Keratinocyte (primary cell): Measurements from ENCODE around the gene CCR9. TPM values are rescaled to one million over a fixed set of nuclear protein-coding genes. Genes with fewer than 3 reads are reported as not detected.

ENCODE experiments used
- DNase-seq: peaks from one replicate; pipeline ENCODE4 v3.0.0-alpha.2; 2011; ENCODE audit warnings: low read depth, missing footprints, low spot score
- FAIRE-seq: peaks from 2 replicates; lab custom pipeline; 2011; peaks lifted over from hg19 to GRCh38; lab: Jason Lieb, UNC
- H2AFZ ChIP-seq: 2 replicates; pipeline ENCODE4 v1.6.0; 2012; ENCODE audit warnings: low read length, control low read depth, inconsistent platforms; ENCODE audit not compliant: control insufficient read depth
- H3K27ac ChIP-seq: 2 replicates; pipeline ENCODE4 v1.5.1; 2011; ENCODE audit warnings: low read length; ENCODE audit not compliant: control insufficient read depth, insufficient read depth
- H3K27me3 ChIP-seq: 3 replicates; pipeline ENCODE4 v1.6.0; 2011; ENCODE audit warnings: low read length; ENCODE audit not compliant: control insufficient read depth, insufficient read depth; ENCODE audit errors: extremely low read depth
- H3K36me3 ChIP-seq, 2 experiments: 2 replicates in 1 of 2; 3 replicates in 1 of 2; pipeline ENCODE4 v1.5.1; 2011; ENCODE audit warnings: low read length in 2 of 2, mild to moderate bottlenecking in 1 of 2; ENCODE audit not compliant: control insufficient read depth in 2 of 2, insufficient read depth in 2 of 2; ENCODE audit errors: extremely low read depth in 1 of 2
- H3K4me1 ChIP-seq: 3 replicates; pipeline ENCODE4 v1.5.1; 2011; ENCODE audit warnings: low read length; ENCODE audit not compliant: control insufficient read depth, insufficient read depth; ENCODE audit errors: extremely low read depth
- H3K4me2 ChIP-seq: 3 replicates; pipeline ENCODE4 v1.6.0; 2011; ENCODE audit warnings: low read depth, low read length; ENCODE audit not compliant: control insufficient read depth, insufficient read depth; ENCODE audit errors: extremely low read depth
- H3K4me3 ChIP-seq, 3 experiments: fragments of 200-600 bp in 1 of 3; sonication (generic) in 1 of 3; 2 replicates in 2 of 3; 3 replicates in 1 of 3; pipeline ENCODE4 v1.5.1; 2011 to 2016; ENCODE audit warnings: low read length in 3 of 3, mild to moderate bottlenecking in 3 of 3, control low read depth in 2 of 3, inconsistent platforms in 1 of 3, low read depth in 1 of 3, mixed read lengths in 1 of 3, mixed run types in 1 of 3, moderate library complexity in 1 of 3; ENCODE audit not compliant: control insufficient read depth in 2 of 3, insufficient read depth in 2 of 3; ENCODE audit errors: extremely low read depth in 1 of 3
- H3K79me2 ChIP-seq: 2 replicates; pipeline ENCODE4 v1.6.0; 2012; ENCODE audit warnings: low read length; ENCODE audit not compliant: control insufficient read depth, insufficient read depth
- H3K9ac ChIP-seq: 3 replicates; pipeline ENCODE4 v1.6.0; 2011; ENCODE audit warnings: low read length; ENCODE audit not compliant: control insufficient read depth, insufficient read depth; ENCODE audit errors: extremely low read depth
- H3K9me1 ChIP-seq: 3 replicates; pipeline ENCODE4 v1.6.0; 2011; ENCODE audit warnings: low read length; ENCODE audit not compliant: control insufficient read depth, insufficient read depth; ENCODE audit errors: extremely low read depth
- H3K9me3 ChIP-seq: 2 replicates; pipeline ENCODE4 v1.5.1; 2012; ENCODE audit warnings: low read depth, low read length; ENCODE audit not compliant: control insufficient read depth
- H4K20me1 ChIP-seq: 3 replicates; pipeline ENCODE4 v1.6.0; 2011; ENCODE audit warnings: low read length; ENCODE audit not compliant: control insufficient read depth, insufficient read depth; ENCODE audit errors: extremely low read depth
- EZH2 ChIP-seq: IDR thresholded peaks from one replicate; pipeline ENCODE4 v1.6.1; 2012; ENCODE audit warnings: inconsistent platforms, mild to moderate bottlenecking, low read length, moderate library complexity
- dilution Hi-C: fragments of 300-500 bp; cut with MboI; formaldehyde crosslinking; loops from one replicate; pipeline ENCODE4 v1.7.0; 2020; ENCODE audit warnings: low sequenced_read_pairs; ENCODE audit not compliant: extremely low pct_ligation_motif_present
- polyA plus RNA-seq, 5 experiments: library from polyadenylated mRNA; depleted of rRNA in 3 of 5; stranded (reverse) in 3 of 5; stranded (forward) in 1 of 5; unstranded in 1 of 5; fragments of >200 nt; gene quantifications; 1 replicate in 1 of 5; 2 replicates in 3 of 5; 3 replicates in 1 of 5; pipeline versions ENCODE4 v1.2.1 to v1.2.3, GENCODE V29; 2011 to 2012; ENCODE audit warnings: missing spikeins in 2 of 5, low read depth in 1 of 5, low replicate concordance in 1 of 5
- TF ChIP-seq, protein P1 (sequence below), 3 experiments: IDR thresholded peaks in 1 of 3; conservative IDR thresholded peaks in 1 of 3; optimal IDR thresholded peaks in 1 of 3; 2 replicates in 2 of 3; 3 replicates in 1 of 3; pipeline versions ENCODE3 to v1.5.1; 2011; ENCODE audit warnings: low read length in 3 of 3, mild to moderate bottlenecking in 3 of 3, moderate library complexity in 2 of 3, control low read depth in 1 of 3, inconsistent platforms in 1 of 3; ENCODE audit not compliant: insufficient read depth in 2 of 3; ENCODE audit errors: extremely low read depth in 1 of 3

Gene CCR9
- polyA plus RNA-seq, 1 donor (not counting 4 experiments of a cell fraction or from before 2014, with no cell fraction given): not detected

DNA sequence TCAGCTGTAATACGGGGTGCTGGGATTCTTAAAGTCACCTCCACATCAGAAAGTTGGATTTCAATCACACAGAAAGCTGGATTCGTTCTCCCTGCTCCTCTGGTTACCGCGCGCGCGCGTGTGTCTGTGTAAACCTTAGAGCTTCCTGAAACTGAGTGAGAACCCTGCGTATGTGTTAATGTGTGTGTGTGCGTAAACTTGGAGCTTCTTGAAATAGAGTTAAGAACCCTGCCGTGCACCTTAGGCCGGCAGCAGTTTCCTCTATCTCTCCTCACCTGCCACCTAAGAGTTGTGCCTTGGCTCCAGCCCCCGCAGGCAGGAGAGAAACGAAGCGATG is 45.0 kb upstream of the CCR9 start:
- Histone ChIP-seq H3K9me3 (no peaks in the 10 kb centered on the region), H3K36me3 (no peaks in the 10 kb centered on the region), H3K4me1 (peaks cover 7% of the 10 kb centered on the region), H3K79me2 (no peaks in the 10 kb centered on the region), H3K27ac (peak overlapping the region; percentile 83), H2AFZ (peak overlapping the region; percentile 85), H3K9me1 (no peaks in the 10 kb centered on the region), H4K20me1 (no peaks in the 10 kb centered on the region), H3K4me3 (peak overlapping the region; percentile 81 to 90 (median 86)), H3K27me3 (no peaks in the 10 kb centered on the region), H3K4me2 (peak overlapping the region; percentile 94), H3K9ac (peak overlapping the region; percentile 87)
- TF ChIP-seq EZH2: no peak
- no peak for DNase-seq
- no peak for FAIRE-seq
- dilution Hi-C loops: no loop called here

DNA sequence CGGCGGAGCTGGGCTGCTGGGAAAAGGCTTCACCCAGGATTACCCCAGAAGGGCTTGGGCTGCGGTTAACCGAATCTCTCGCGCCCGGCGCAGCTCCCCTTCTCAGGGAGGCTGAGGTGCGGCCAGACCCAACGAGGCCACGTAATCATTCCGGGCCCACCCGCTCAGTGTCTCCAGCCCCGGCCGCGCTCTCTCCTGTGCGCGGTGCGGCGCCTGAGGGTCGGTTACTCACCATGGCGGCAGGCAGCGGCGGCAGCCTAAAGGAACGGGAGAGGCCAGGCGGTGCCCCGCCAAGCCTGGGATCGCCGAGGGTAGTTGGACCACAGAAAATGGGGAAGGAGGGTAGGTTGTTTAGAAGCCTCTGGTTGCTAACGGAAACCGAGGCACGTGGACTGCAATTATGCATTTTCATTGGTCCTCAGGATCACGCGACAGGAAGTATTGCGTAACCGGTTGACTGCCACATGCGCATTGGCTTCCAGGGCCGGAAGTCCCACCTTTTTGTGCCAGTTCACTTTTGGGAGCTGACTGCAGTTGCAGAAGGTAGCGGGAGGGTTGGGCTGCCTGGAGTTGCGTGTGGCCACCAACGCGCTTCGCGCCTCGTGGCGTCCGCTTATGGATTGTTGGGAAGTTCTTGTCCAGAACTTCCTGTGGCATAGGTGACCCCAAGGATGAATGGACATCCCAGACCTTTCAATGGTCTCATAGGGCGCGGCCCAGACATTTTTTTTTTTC is 44.4 kb upstream of the CCR9 start, which contains the start of gene LZTFL1:
TSS of gene LZTFL1 (minus strand) at position 363 of the 735 bp plus-strand sequence. CDS start at position 235, 128 bp downstream.
- DNase-seq: peak; percentile 92
- dilution Hi-C loops: no loop called here
- Histone ChIP-seq H3K27ac (peak within 1 kb of the TSS; percentile 83), H3K4me3 (peak within 1 kb of the TSS; percentile 81 to 90 (median 86)), H4K20me1 (no peaks in the 10 kb centered on the region), H3K9ac (peak within 1 kb of the TSS; percentile 87), H3K4me2 (peak within 1 kb of the TSS; percentile 94), H3K27me3 (peaks cover 2% of the 10 kb centered on the region), H3K79me2 (no peaks in the 10 kb centered on the region), H3K36me3 (no peaks in the 10 kb centered on the region), H3K4me1 (peaks cover 7% of the 10 kb centered on the region), H2AFZ (peak within 1 kb of the TSS; percentile 85), H3K9me3 (no peaks in the 10 kb centered on the region), H3K9me1 (no peaks in the 10 kb centered on the region)
- peak; percentile 88 for FAIRE-seq
- TF ChIP-seq, protein P1, sequence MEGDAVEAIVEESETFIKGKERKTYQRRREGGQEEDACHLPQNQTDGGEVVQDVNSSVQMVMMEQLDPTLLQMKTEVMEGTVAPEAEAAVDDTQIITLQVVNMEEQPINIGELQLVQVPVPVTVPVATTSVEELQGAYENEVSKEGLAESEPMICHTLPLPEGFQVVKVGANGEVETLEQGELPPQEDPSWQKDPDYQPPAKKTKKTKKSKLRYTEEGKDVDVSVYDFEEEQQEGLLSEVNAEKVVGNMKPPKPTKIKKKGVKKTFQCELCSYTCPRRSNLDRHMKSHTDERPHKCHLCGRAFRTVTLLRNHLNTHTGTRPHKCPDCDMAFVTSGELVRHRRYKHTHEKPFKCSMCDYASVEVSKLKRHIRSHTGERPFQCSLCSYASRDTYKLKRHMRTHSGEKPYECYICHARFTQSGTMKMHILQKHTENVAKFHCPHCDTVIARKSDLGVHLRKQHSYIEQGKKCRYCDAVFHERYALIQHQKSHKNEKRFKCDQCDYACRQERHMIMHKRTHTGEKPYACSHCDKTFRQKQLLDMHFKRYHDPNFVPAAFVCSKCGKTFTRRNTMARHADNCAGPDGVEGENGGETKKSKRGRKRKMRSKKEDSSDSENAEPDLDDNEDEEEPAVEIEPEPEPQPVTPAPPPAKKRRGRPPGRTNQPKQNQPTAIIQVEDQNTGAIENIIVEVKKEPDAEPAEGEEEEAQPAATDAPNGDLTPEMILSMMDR (optimal IDR thresholded peaks at IDR 0.05 in 1 of 3, IDR thresholded peaks at IDR 0.05 in 1 of 3, conservative IDR thresholded peaks at IDR 0.05 in 1 of 3; ENCODE audit: extremely low read depth in 1 of 3, insufficient read depth in 2 of 3, low read length in 3 of 3): no peak
- TF ChIP-seq EZH2: no peak
